SK-N-SH (cell line): ENCODE data around the gene DBNL. TPM values are rescaled to one million over a fixed set of nuclear protein-coding genes. Genes with fewer than 3 reads are reported as not detected.

Experiments used
- CTCF ChIA-PET: fragments of 300-600, 350-600 bp; formaldehyde crosslinking; extraction: SDS; loops from one replicate; lab custom pipeline; 2021; lab: Yijun Ruan, JAX
- POLR2A ChIA-PET: fragments of 350-600 bp; sonication (Branson Sonifier 250); formaldehyde crosslinking; extraction: SDS; loops from one replicate; lab custom pipeline; 2020; ENCODE audit warnings: antibody characterized with exemption, inconsistent platforms; lab: Yijun Ruan, JAX
- DNase-seq: peaks from one replicate; pipeline ENCODE4 v3.0.0; 2012
- H2AFZ ChIP-seq: fragments of 200-600 bp; sonication (generic); 2 replicates; pipeline ENCODE4 v1.8.1; 2016; ENCODE audit warnings: antibody characterized with exemption, mild to moderate bottlenecking, low read depth
- H3F3A ChIP-seq: fragments of 200-600 bp; sonication (generic); replicated peaks from 2 replicates; pipeline ENCODE3; 2016; ENCODE audit warnings: antibody characterized with exemption, mild to moderate bottlenecking; ENCODE audit not compliant: insufficient read depth
- H3K27ac ChIP-seq, 2 experiments: fragments of 200-500 bp in 1 of 2; fragments of 200-600 bp in 1 of 2; sonication (Bioruptor generic) in 1 of 2; sonication (generic), shearing (Covaris generic) in 1 of 2; 2 replicates each; pipeline versions ENCODE4 v1.5.1 to v1.6.1; 2014 to 2016; ENCODE audit warnings: low read depth in 2 of 2, inconsistent platforms in 1 of 2, low read length in 1 of 2, mild to moderate bottlenecking in 1 of 2, mixed read lengths in 1 of 2
- H3K27me3 ChIP-seq: fragments of 200-600 bp; sonication (generic), shearing (Covaris generic); 2 replicates; pipeline ENCODE4 v1.6.1; 2016; ENCODE audit warnings: mixed run types; ENCODE audit not compliant: insufficient read depth
- H3K36me3 ChIP-seq, 2 experiments: fragments of 200-500 bp in 1 of 2; fragments of 200-600 bp in 1 of 2; sonication (Bioruptor generic) in 1 of 2; sonication (generic) in 1 of 2; replicated peaks in 1 of 2; 2 replicates each; pipeline versions ENCODE3 to v1.5.1; 2014 to 2016; ENCODE audit warnings: low read length in 1 of 2, mild to moderate bottlenecking in 1 of 2; ENCODE audit not compliant: insufficient read depth in 2 of 2, control insufficient read depth in 1 of 2
- H3K4me1 ChIP-seq, 2 experiments: fragments of 200-500 bp in 1 of 2; fragments of 200-600 bp in 1 of 2; sonication (Bioruptor generic) in 1 of 2; sonication (generic), shearing (Covaris generic) in 1 of 2; 2 replicates each; pipeline versions ENCODE4 v1.5.1 to v1.6.1; 2014 to 2016; ENCODE audit warnings: low read depth in 1 of 2, low read length in 1 of 2, mixed run types in 1 of 2; ENCODE audit not compliant: insufficient read depth in 2 of 2, control insufficient read depth in 1 of 2
- H3K4me2 ChIP-seq: fragments of 200-600 bp; sonication (generic), shearing (Covaris generic); 2 replicates; pipeline ENCODE4 v1.6.1; 2017; ENCODE audit warnings: mixed run types
- H3K4me3 ChIP-seq, 2 experiments: fragments of 200-500 bp in 1 of 2; fragments of 200-600 bp in 1 of 2; sonication (Bioruptor generic) in 1 of 2; sonication (generic), shearing (Covaris generic) in 1 of 2; 2 replicates each; pipeline versions ENCODE4 v1.5.1 to v1.8.1; 2014 to 2016; ENCODE audit warnings: low read depth in 2 of 2, inconsistent platforms in 1 of 2, low read length in 1 of 2, mild to moderate bottlenecking in 1 of 2, mixed read lengths in 1 of 2, moderate library complexity in 1 of 2
- H3K79me2 ChIP-seq: fragments of 200-600 bp; sonication (generic); 2 replicates; pipeline ENCODE4 v1.8.1; 2017; ENCODE audit warnings: mild to moderate bottlenecking; ENCODE audit not compliant: insufficient read depth
- H3K9ac ChIP-seq: fragments of 200-600 bp; sonication (generic); 2 replicates; pipeline ENCODE4 v1.6.1; 2017; ENCODE audit warnings: mixed run types
- H3K9me2 ChIP-seq: fragments of 200-600 bp; sonication (generic); 2 replicates; pipeline ENCODE4 v1.6.1; 2017; ENCODE audit warnings: mixed run types
- H3K9me3 ChIP-seq: fragments of 200-600 bp; sonication (generic); 2 replicates; pipeline ENCODE4 v1.6.1; 2017; ENCODE audit warnings: mixed run types, mild to moderate bottlenecking, moderate library complexity
- H4K20me1 ChIP-seq: fragments of 200-600 bp; sonication (generic); 2 replicates; pipeline ENCODE4 v1.6.1; 2017; ENCODE audit warnings: mild to moderate bottlenecking, mixed run types; ENCODE audit not compliant: insufficient read depth
- CTCF ChIP-seq: fragments of 200-600 bp; sonication (generic); IDR thresholded peaks from 2 replicates; pipeline ENCODE4 v1.6.1; 2017; ENCODE audit warnings: antibody characterized with exemption, mild to moderate bottlenecking, moderate library complexity
- FOSL2 ChIP-seq: IDR thresholded peaks from 2 replicates; pipeline ENCODE4 v1.4.0; 2012; ENCODE audit warnings: low read depth, mild to moderate bottlenecking, moderate library complexity, borderline replicate concordance
- GABPA ChIP-seq: IDR thresholded peaks from 2 replicates; pipeline ENCODE4 v1.4.0; 2012; ENCODE audit warnings: low read depth, mild to moderate bottlenecking
- GATA2 ChIP-seq: sonication (generic); formaldehyde crosslinking; IDR thresholded peaks from 2 replicates; pipeline ENCODE4 v1.5.0; 2020; ENCODE audit warnings: mild to moderate bottlenecking, missing genetic modification reagents
- MXI1 ChIP-seq: IDR thresholded peaks from 2 replicates; pipeline ENCODE4 v1.6.1; 2012; ENCODE audit warnings: mild to moderate bottlenecking, low read depth, low read length, improper control_type of control experiment
- NRF1 ChIP-seq: IDR thresholded peaks from 2 replicates; pipeline ENCODE4 v1.6.1; 2012; ENCODE audit warnings: low read depth, mild to moderate bottlenecking, low read length
- PBX3 ChIP-seq: IDR thresholded peaks from 2 replicates; pipeline ENCODE4; 2012
- RXRA ChIP-seq: IDR thresholded peaks from 2 replicates; pipeline ENCODE4 v1.4.0; 2012; ENCODE audit warnings: low read depth, mild to moderate bottlenecking, borderline replicate concordance
- SIN3A ChIP-seq: IDR thresholded peaks from 2 replicates; pipeline ENCODE4 v1.6.1; 2012; ENCODE audit warnings: low read depth, mild to moderate bottlenecking, low read length, moderate library complexity, borderline replicate concordance
- TCF12 ChIP-seq: IDR thresholded peaks from 2 replicates; pipeline ENCODE4 v1.4.0; 2012
- TEAD4 ChIP-seq: IDR thresholded peaks from 2 replicates; pipeline ENCODE4 v1.4.0; 2012; ENCODE audit warnings: mild to moderate bottlenecking, borderline replicate concordance; ENCODE audit not compliant: insufficient read depth
- USF1 ChIP-seq: IDR thresholded peaks from 2 replicates; pipeline ENCODE4 v1.4.0; 2012; ENCODE audit warnings: low read depth, borderline replicate concordance
- WGBS: methylation state at CpG from one replicate; pipeline ENCODE4 v1.1.6; 2017; ENCODE audit warnings: low lambda C conversion rate; 5-methylcytosine and 5-hydroxymethylcytosine counted together
- polyA plus RNA-seq, 3 experiments: library from polyadenylated mRNA; depleted of rRNA; stranded (reverse); fragments of >200 nt; gene quantifications; 2 replicates each; pipeline ENCODE4 v1.2.3, GENCODE V29; 2012
- TF ChIP-seq, protein P1 (sequence below): fragments of 150-350 bp; IDR thresholded peaks from 2 replicates; pipeline ENCODE4 v1.6.1; 2017; ENCODE audit warnings: antibody characterized with exemption, low read length, low read depth, borderline replicate concordance
- TF ChIP-seq, protein P2 (sequence below): IDR thresholded peaks from 2 replicates; pipeline ENCODE4 v1.4.0; 2012; ENCODE audit warnings: low read depth, borderline replicate concordance

The DBNL gene
- polyA plus RNA-seq, 1 of the 3 experiments (the other 2 are of a cell fraction), result 244 TPM

DNA sequence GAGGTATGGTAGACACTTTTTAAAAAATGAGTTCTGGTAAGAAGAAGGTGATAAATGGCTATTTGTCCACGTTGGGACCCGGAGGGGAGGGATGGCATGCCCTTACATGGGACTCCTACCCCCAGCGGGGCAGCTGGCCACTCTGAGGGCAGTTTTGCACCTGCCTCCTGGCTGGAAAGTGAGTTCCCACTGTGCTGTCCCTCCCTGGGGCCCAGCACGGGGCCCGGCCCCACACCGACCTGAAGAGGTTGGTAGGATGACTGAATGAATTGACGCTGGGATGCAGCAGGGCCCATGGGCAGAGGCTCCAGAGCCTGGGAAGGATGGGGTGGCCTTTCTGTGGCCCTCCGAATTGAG is 59.0 kb downstream of the DBNL start:
- H3K4me1 ChIP-seq, result peaks cover 27 to 42% of the 10 kb centered on the region in 2 experiments; a peak in 2 of 4 replicates

More for the DNA sequence above, 59.0 kb downstream of the DBNL start:
- Histone ChIP-seq H3K4me2 (peak overlapping the region; percentile 29; the same call in 1 of the 2 replicates), H4K20me1 (no peaks in the 10 kb centered on the region), H3K4me3 (peak overlapping the region in 1 of 2 experiments; percentile 51; a peak in 2 of 4 replicates), H3K27ac (peak overlapping the region; percentile 45 to 93; a peak in 3 of 4 replicates), H3K36me3 (peaks cover 5 to 22% of the 10 kb centered on the region in 2 experiments), H3K79me2 (peaks cover 41% of the 10 kb centered on the region), H3K9me3 (no peaks in the 10 kb centered on the region), H3K9me2 (no peaks in the 10 kb centered on the region), H2AFZ (no peak overlapping the region), H3K9ac (no peak overlapping the region; the same call in 1 of the 2 replicates), H3F3A (peaks cover 40% of the 10 kb centered on the region), H3K27me3 (no peaks in the 10 kb centered on the region)
- ChIA-PET POLR2A (interaction anchor here (1.6 kb wide), 1 partner anchor 12 kb away, joined by 4 read pairs; no protein-coding TSS in a partner anchor), CTCF (interaction anchor here (1.0 to 2.8 kb wide), 4 partner anchors 15 to 387 kb away, joined by 3 to 12 read pairs (median 3); partner anchors contain the start of genes NUDCD3 and POLD2)
- no peak for DNase-seq
- 86% methylated on average over 8 of the region's 8 CpGs for WGBS
- no peak for TF ChIP-seq GABPA
- no peak for TF ChIP-seq SIN3A
- no peak for TF ChIP-seq USF1
- TF ChIP-seq, protein P1, sequence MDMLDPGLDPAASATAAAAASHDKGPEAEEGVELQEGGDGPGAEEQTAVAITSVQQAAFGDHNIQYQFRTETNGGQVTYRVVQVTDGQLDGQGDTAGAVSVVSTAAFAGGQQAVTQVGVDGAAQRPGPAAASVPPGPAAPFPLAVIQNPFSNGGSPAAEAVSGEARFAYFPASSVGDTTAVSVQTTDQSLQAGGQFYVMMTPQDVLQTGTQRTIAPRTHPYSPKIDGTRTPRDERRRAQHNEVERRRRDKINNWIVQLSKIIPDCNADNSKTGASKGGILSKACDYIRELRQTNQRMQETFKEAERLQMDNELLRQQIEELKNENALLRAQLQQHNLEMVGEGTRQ, result no peak
- TF ChIP-seq PBX3, result no peak
- no peak for TF ChIP-seq MXI1
- no peak for TF ChIP-seq TCF12
- TF ChIP-seq, protein P2, sequence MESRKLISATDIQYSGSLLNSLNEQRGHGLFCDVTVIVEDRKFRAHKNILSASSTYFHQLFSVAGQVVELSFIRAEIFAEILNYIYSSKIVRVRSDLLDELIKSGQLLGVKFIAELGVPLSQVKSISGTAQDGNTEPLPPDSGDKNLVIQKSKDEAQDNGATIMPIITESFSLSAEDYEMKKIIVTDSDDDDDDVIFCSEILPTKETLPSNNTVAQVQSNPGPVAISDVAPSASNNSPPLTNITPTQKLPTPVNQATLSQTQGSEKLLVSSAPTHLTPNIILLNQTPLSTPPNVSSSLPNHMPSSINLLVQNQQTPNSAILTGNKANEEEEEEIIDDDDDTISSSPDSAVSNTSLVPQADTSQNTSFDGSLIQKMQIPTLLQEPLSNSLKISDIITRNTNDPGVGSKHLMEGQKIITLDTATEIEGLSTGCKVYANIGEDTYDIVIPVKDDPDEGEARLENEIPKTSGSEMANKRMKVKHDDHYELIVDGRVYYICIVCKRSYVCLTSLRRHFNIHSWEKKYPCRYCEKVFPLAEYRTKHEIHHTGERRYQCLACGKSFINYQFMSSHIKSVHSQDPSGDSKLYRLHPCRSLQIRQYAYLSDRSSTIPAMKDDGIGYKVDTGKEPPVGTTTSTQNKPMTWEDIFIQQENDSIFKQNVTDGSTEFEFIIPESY, result no peak
- TF ChIP-seq FOSL2, result no peak
- TF ChIP-seq NRF1, result no peak
- no peak for TF ChIP-seq RXRA
- TF ChIP-seq TEAD4, result no peak
- TF ChIP-seq CTCF, result no peak
- no peak for TF ChIP-seq GATA2 (CRISPR knock-in tag)
